Nephron (organoid): Measurements from ENCODE around the gene PCNX1.

Experiments
- H3K27ac Mint-ChIP-seq, 3 experiments: 2 replicates each; pipeline ENCODE4 v1.8.0; 2020; ENCODE audit warnings: mixed read lengths in 3 of 3, mild to moderate bottlenecking in 2 of 3, moderate library complexity in 1 of 3
- H3K27me3 Mint-ChIP-seq: 2 replicates; pipeline ENCODE4 v1.8.0; 2021; ENCODE audit warnings: low read depth, mild to moderate bottlenecking, moderate library complexity, mixed read lengths
- H3K36me3 Mint-ChIP-seq: 2 replicates; pipeline ENCODE4 v1.8.0; 2020; ENCODE audit warnings: low read depth, mixed read lengths
- H3K4me1 Mint-ChIP-seq: 2 replicates; pipeline ENCODE4 v1.8.0; 2020; ENCODE audit warnings: mixed read lengths
- H3K4me3 Mint-ChIP-seq, 3 experiments: 2 replicates each; pipeline ENCODE4 v1.8.0; 2020; ENCODE audit warnings: mild to moderate bottlenecking in 3 of 3, mixed read lengths in 3 of 3, moderate library complexity in 2 of 3
- H3K9me3 Mint-ChIP-seq: 2 replicates; pipeline ENCODE4 v1.8.0; 2020; ENCODE audit warnings: mixed read lengths
- CTCF ChIP-seq, 3 experiments: fragments of 200-600 bp; sonication (generic); IDR thresholded peaks; one replicate each; pipeline ENCODE4 v1.5.0; 2021; ENCODE audit warnings: antibody characterized with exemption in 3 of 3; ENCODE audit not compliant: unreplicated experiment in 3 of 3

Gene PCNX1

GRCh38 chr14:70971560-70971959, 64.3 kb downstream of the PCNX1 start:
- Mint-ChIP-seq H3K27ac (peak overlapping the region in 1 of 3 experiments; percentile 31), H3K36me3 (peaks cover 24% of the 10 kb centered on the region), H3K27me3 (no peaks in the 10 kb centered on the region), H3K9me3 (no peaks in the 10 kb centered on the region), H3K4me3 (no peak overlapping the region), H3K4me1 (peaks cover 5% of the 10 kb centered on the region)
- no peak for TF ChIP-seq CTCF (IDR thresholded peaks at IDR 0.05; ENCODE audit: unreplicated experiment in 3 of 3)

- peak; percentile 86 to 92 (median 87) for TF ChIP-seq CTCF (IDR thresholded peaks at IDR 0.05; ENCODE audit: unreplicated experiment in 3 of 3)
Measured at GRCh38 chr14:70972107-70972976, 65.1 kb downstream of the PCNX1 start.

GRCh38 chr14:70976591-70976990, 69.3 kb downstream of the PCNX1 start:
- Mint-ChIP-seq H3K27ac (no peak overlapping the region), H3K27me3 (no peaks in the 10 kb centered on the region), H3K4me3 (no peak overlapping the region), H3K9me3 (no peaks in the 10 kb centered on the region), H3K36me3 (peaks cover 30% of the 10 kb centered on the region), H3K4me1 (peaks cover 2% of the 10 kb centered on the region)
- TF ChIP-seq CTCF (IDR thresholded peaks at IDR 0.05; ENCODE audit: unreplicated experiment in 3 of 3) = no peak

More at GRCh38 chr14:70972107-70972976, 65.1 kb downstream of the PCNX1 start:
- Mint-ChIP-seq H3K4me1 (peaks cover 5% of the 10 kb centered on the region), H3K9me3 (no peaks in the 10 kb centered on the region), H3K36me3 (peaks cover 32% of the 10 kb centered on the region), H3K27ac (peak overlapping the region in 1 of 3 experiments; percentile 21), H3K4me3 (no peak overlapping the region), H3K27me3 (no peaks in the 10 kb centered on the region)

GRCh38 chr14:70981000-70981952, 74.0 kb downstream of the PCNX1 start:
- H3K9me3 Mint-ChIP-seq = no peaks in the 10 kb centered on the region
- H3K4me1 Mint-ChIP-seq = no peaks in the 10 kb centered on the region
- TF ChIP-seq CTCF (IDR thresholded peaks at IDR 0.05; ENCODE audit: unreplicated experiment in 3 of 3) = no peak
- H3K27me3 Mint-ChIP-seq = no peaks in the 10 kb centered on the region
- H3K27ac Mint-ChIP-seq = no peak overlapping the region
- peaks cover 26% of the 10 kb centered on the region for H3K36me3 Mint-ChIP-seq
- no peak overlapping the region for H3K4me3 Mint-ChIP-seq

- Mint-ChIP-seq H3K4me1 (no peaks in the 10 kb centered on the region), H3K9me3 (no peaks in the 10 kb centered on the region), H3K4me3 (no peak overlapping the region), H3K36me3 (peaks cover 19% of the 10 kb centered on the region), H3K27ac (no peak overlapping the region), H3K27me3 (no peaks in the 10 kb centered on the region)
- TF ChIP-seq CTCF (IDR thresholded peaks at IDR 0.05; ENCODE audit: unreplicated experiment in 3 of 3) = no peak
Measured at GRCh38 chr14:70982200-70982599, 74.9 kb downstream of the PCNX1 start.
